IMR-90 (cell line): ENCODE results near the gene THEM5. TPM values are rescaled to one million over a fixed set of nuclear protein-coding genes. Genes with fewer than 3 reads are reported as not detected.

Experiments
- ATAC-seq: fragments of 200-7000 bp; cut with Tn5 transposase; 2 replicates; pipeline ENCODE4 v1.9.1; 2020; ENCODE audit warnings: low read depth, mild to moderate bottlenecking, moderate library complexity
- BruUV-seq: library from RNA; stranded (reverse); fragments of 400-500 nt; replicated peaks from 2 replicates; lab custom pipeline; 2021; lab: Mats Ljungman, UMichigan
- CTCF ChIA-PET: fragments of 300-600 bp; formaldehyde crosslinking; extraction: SDS; loops from one replicate; lab custom pipeline; 2021; ENCODE audit warnings: antibody characterized with exemption; lab: Yijun Ruan, JAX
- POLR2A ChIA-PET: fragments of 300-600 bp; sonication (Branson Sonifier 250); formaldehyde crosslinking; loops from one replicate; lab custom pipeline; 2022; ENCODE audit warnings: antibody characterized with exemption; ENCODE audit not compliant: unreplicated experiment; lab: Charles Lee
- DNase-seq: peaks from one replicate; pipeline ENCODE4 v3.0.0; 2013
- H2AFZ ChIP-seq: replicated peaks from 2 replicates; pipeline ENCODE3; 2013; ENCODE audit warnings: low read length, mild to moderate bottlenecking; ENCODE audit not compliant: poor library complexity
- H2AK5ac ChIP-seq: 2 replicates; pipeline ENCODE4 v1.6.1; 2013; ENCODE audit warnings: low read depth, low read length, inconsistent platforms
- H2AK9ac ChIP-seq: replicated peaks from 2 replicates; pipeline ENCODE3; 2013; ENCODE audit warnings: mild to moderate bottlenecking, low read depth, low read length, moderate library complexity; ENCODE audit not compliant: poor library complexity
- H2BK120ac ChIP-seq: 2 replicates; pipeline ENCODE4 v1.6.1; 2013; ENCODE audit warnings: low read depth, low read length, inconsistent platforms
- H2BK15ac ChIP-seq: 3 replicates; pipeline ENCODE4 v1.6.1; 2013; ENCODE audit warnings: low read depth, low read length, inconsistent platforms
- H2BK20ac ChIP-seq: 2 replicates; pipeline ENCODE4 v1.6.1; 2013; ENCODE audit warnings: low read depth, mild to moderate bottlenecking, inconsistent platforms, low read length, moderate library complexity
- H2BK5ac ChIP-seq: 2 replicates; pipeline ENCODE4 v1.6.1; 2013; ENCODE audit warnings: mild to moderate bottlenecking, low read depth, low read length, inconsistent platforms; ENCODE audit not compliant: poor library complexity, severe bottlenecking
- H3K14ac ChIP-seq: replicated peaks from 2 replicates; pipeline ENCODE4 v1.6.1; 2013; ENCODE audit warnings: low read depth, low read length, inconsistent platforms
- H3K18ac ChIP-seq: 2 replicates; pipeline ENCODE4 v1.6.1; 2013; ENCODE audit warnings: low read depth, low read length, control low read depth
- H3K23ac ChIP-seq: 2 replicates; pipeline ENCODE4 v1.6.1; 2013; ENCODE audit warnings: low read depth, low read length, inconsistent platforms
- H3K27ac ChIP-seq: 2 replicates; pipeline ENCODE4 v1.5.1; 2013; ENCODE audit warnings: mild to moderate bottlenecking, control low read depth, low read length; ENCODE audit not compliant: insufficient read depth
- H3K27me3 ChIP-seq: 2 replicates; pipeline ENCODE4 v1.6.1; 2013; ENCODE audit warnings: low read length; ENCODE audit not compliant: control insufficient read depth, insufficient read depth
- H3K36me3 ChIP-seq: 2 replicates; pipeline ENCODE4 v1.6.1; 2013; ENCODE audit warnings: low read length, mixed read lengths; ENCODE audit not compliant: control insufficient read depth, insufficient read depth
- H3K4ac ChIP-seq: 2 replicates; pipeline ENCODE4 v1.6.1; 2013; ENCODE audit warnings: low read depth, low read length, inconsistent platforms
- H3K4me1 ChIP-seq: 2 replicates; pipeline ENCODE4 v1.6.1; 2013; ENCODE audit warnings: low read length, mixed read lengths; ENCODE audit not compliant: control insufficient read depth, insufficient read depth
- H3K4me2 ChIP-seq: 2 replicates; pipeline ENCODE4 v1.6.1; 2013; ENCODE audit warnings: low read depth, mild to moderate bottlenecking, control low read depth, low read length, moderate library complexity
- H3K4me3 ChIP-seq: 2 replicates; pipeline ENCODE4 v1.5.1; 2013; ENCODE audit warnings: low read depth, mild to moderate bottlenecking, control low read depth, low read length, moderate library complexity; ENCODE audit not compliant: insufficient read depth
- H3K56ac ChIP-seq: 2 replicates; pipeline ENCODE4 v1.6.1; 2013; ENCODE audit warnings: low read length, inconsistent platforms; ENCODE audit not compliant: insufficient read depth; ENCODE audit errors: extremely low read depth
- H3K79me1 ChIP-seq, 2 experiments: 2 replicates each; pipeline ENCODE4 v1.6.1; 2013; ENCODE audit warnings: low read length in 2 of 2, inconsistent platforms in 1 of 2, low read depth in 1 of 2
- H3K9ac ChIP-seq: 2 replicates; pipeline ENCODE4 v1.6.1; 2013; ENCODE audit warnings: low read depth, low read length, control low read depth
- H3K9me1 ChIP-seq: 2 replicates; pipeline ENCODE4 v1.6.1; 2013; ENCODE audit warnings: low read length, inconsistent platforms; ENCODE audit not compliant: insufficient read depth
- H3K9me3 ChIP-seq: 2 replicates; pipeline ENCODE4 v1.6.1; 2013; ENCODE audit warnings: low read length; ENCODE audit not compliant: control insufficient read depth, insufficient read depth
- H4K20me1 ChIP-seq: 2 replicates; pipeline ENCODE4 v1.6.1; 2013; ENCODE audit warnings: low read length, inconsistent platforms; ENCODE audit not compliant: insufficient read depth
- H4K5ac ChIP-seq: 2 replicates; pipeline ENCODE4 v1.6.1; 2013; ENCODE audit warnings: mild to moderate bottlenecking, low read depth, low read length, control low read depth
- H4K8ac ChIP-seq, 2 experiments: 2 replicates each; pipeline ENCODE4 v1.6.1; 2013; ENCODE audit warnings: low read depth in 2 of 2, low read length in 2 of 2, control low read depth in 1 of 2, inconsistent platforms in 1 of 2
- H4K91ac ChIP-seq: 2 replicates; pipeline ENCODE4 v1.6.1; 2013; ENCODE audit warnings: low read depth, low read length, inconsistent platforms; ENCODE audit not compliant: insufficient read depth
- FOS ChIP-seq: fragments of 150-350 bp; IDR thresholded peaks from 2 replicates; pipeline ENCODE4 v1.6.1; 2016; ENCODE audit warnings: low read depth, low read length
- POLR2A ChIP-seq: IDR thresholded peaks from 2 replicates; pipeline ENCODE4 v1.6.1; 2012; ENCODE audit warnings: mild to moderate bottlenecking, low read depth, low read length
- dilution Hi-C: fragments of 300-500 bp; cut with HindIII; formaldehyde crosslinking; loops from one replicate; pipeline ENCODE4 v1.14.3; 2018; ENCODE audit warnings: low sequenced_read_pairs; ENCODE audit not compliant: unreplicated experiment
- in situ Hi-C: fragments of 300-500 bp; cut with MboI; formaldehyde crosslinking; loops from 3 replicates; pipeline ENCODE4 v1.14.3; 2019; ENCODE audit warnings: low sequenced_read_pairs, inconsistent platforms, mixed read lengths
- intact Hi-C: fragments of 100-400 bp; cut with micrococcal nuclease; formaldehyde crosslinking; loops from 2 replicates; pipeline ENCODE4 v1.10.0; 2022
- polyA plus RNA-seq, 3 experiments: library from polyadenylated mRNA; depleted of rRNA; stranded (reverse); fragments of >200 nt; gene quantifications; 2 replicates each; pipeline ENCODE4 v1.2.3, GENCODE V29; 2012; ENCODE audit warnings: low replicate concordance in 1 of 3
- total RNA-seq: library from RNA; depleted of rRNA; stranded (reverse); fragments of >200 nt; gene quantifications from 2 replicates; pipeline ENCODE4 v1.2.3, GENCODE V29; 2012

The THEM5 gene
- total and polyA plus RNA-seq, 2 of the 4 experiments (the other 2 are of a cell fraction) = not detected

- BruUV-seq = no TSS peak
- no peaks in the 10 kb centered on the region for H3K79me1 ChIP-seq
- no peak overlapping the region for H2BK120ac ChIP-seq
- H3K14ac ChIP-seq = no peak overlapping the region
- no peak overlapping the region for H3K27ac ChIP-seq
- H2BK15ac ChIP-seq = no peak overlapping the region
- in situ Hi-C loops (no loop called here), dilution Hi-C loops (no loop called here), intact Hi-C loops (no loop called here)
- H4K20me1 ChIP-seq = no peaks in the 10 kb centered on the region
- H3K4ac ChIP-seq = no peak overlapping the region
- H3K9me1 ChIP-seq = no peaks in the 10 kb centered on the region
- TF ChIP-seq POLR2A = no peak
- TF ChIP-seq FOS = no peak
- H3K4me2 ChIP-seq = no peak overlapping the region
- H2AK5ac ChIP-seq = no peak overlapping the region
- H4K91ac ChIP-seq = no peak overlapping the region
- H4K5ac ChIP-seq = no peak overlapping the region
- H3K9me3 ChIP-seq = no peaks in the 10 kb centered on the region
- H3K56ac ChIP-seq = no peak overlapping the region
- peaks cover 51% of the 10 kb centered on the region for H3K27me3 ChIP-seq
- no peak overlapping the region for H3K23ac ChIP-seq
- H2AK9ac ChIP-seq = peak overlapping the region; percentile 25
- no peak overlapping the region for H3K18ac ChIP-seq
- ATAC-seq = no peak
- ChIA-PET CTCF (no interaction called here), POLR2A (no interaction called here)
- H3K4me1 ChIP-seq = no peaks in the 10 kb centered on the region; the same call in 1 of the 2 replicates
- peak overlapping the region; percentile 70 for H2AFZ ChIP-seq
- no peak overlapping the region for H4K8ac ChIP-seq
- no peak overlapping the region for H3K4me3 ChIP-seq
- no peak overlapping the region for H2BK20ac ChIP-seq
- no peaks in the 10 kb centered on the region for H3K36me3 ChIP-seq
- no peak overlapping the region for H2BK5ac ChIP-seq
- no peak for DNase-seq
- no peak overlapping the region for H3K9ac ChIP-seq
These were observed 13.1 kb downstream of the THEM5 start for GRCh38 chr1:151840421-151840820.
